Panc1 (cell line): ENCODE results near the gene CLSTN2. TPM values are rescaled to one million over a fixed set of nuclear protein-coding genes. Genes with fewer than 3 reads are reported as not detected.

Experiments
- ATAC-seq: fragments of 200-7000 bp; cut with Tn5 transposase; 2 replicates; pipeline ENCODE4 v1.9.1; 2020; ENCODE audit warnings: mild to moderate bottlenecking, moderate library complexity
- BruUV-seq: library from RNA; stranded (reverse); fragments of 400-500 nt; replicated peaks from 2 replicates; lab custom pipeline; 2021; lab: Mats Ljungman, UMichigan
- CTCF ChIA-PET: fragments of 300-600 bp; sonication (Branson Sonifier 250); formaldehyde crosslinking; loops from one replicate; lab custom pipeline; 2022; ENCODE audit warnings: antibody characterized with exemption; lab: Charles Lee
- POLR2A ChIA-PET: fragments of 300-600 bp; sonication (Branson Sonifier 250); formaldehyde crosslinking; loops from one replicate; lab custom pipeline; 2022; ENCODE audit warnings: antibody characterized with exemption; lab: Charles Lee
- DNase-seq: peaks from one replicate; pipeline ENCODE4 v3.0.0-alpha.2; 2010; ENCODE audit warnings: low read depth, low spot score
- H3K27ac ChIP-seq: 2 replicates; pipeline ENCODE4 v1.5.1; 2011; ENCODE audit warnings: mild to moderate bottlenecking, low read length, inconsistent platforms
- H3K27me3 ChIP-seq: fragments of 200-500 bp; sonication (Bioruptor generic); 2 replicates; pipeline ENCODE4 v1.6.0; 2014; ENCODE audit warnings: low read length, inconsistent platforms; ENCODE audit not compliant: control insufficient read depth, insufficient read depth
- H3K36me3 ChIP-seq: fragments of 200-500 bp; sonication (Bioruptor generic); 2 replicates; pipeline ENCODE4 v1.5.1; 2014; ENCODE audit warnings: inconsistent platforms, mild to moderate bottlenecking, low read length, moderate library complexity; ENCODE audit not compliant: control insufficient read depth, insufficient read depth
- H3K4me1 ChIP-seq: 2 replicates; pipeline ENCODE4 v1.5.1; 2011; ENCODE audit warnings: inconsistent platforms, mild to moderate bottlenecking, low read length, moderate library complexity; ENCODE audit not compliant: control insufficient read depth, insufficient read depth
- H3K4me3 ChIP-seq, 2 experiments: 2 replicates each; pipeline ENCODE4 v1.5.1; 2011 to 2012; ENCODE audit warnings: low read depth in 2 of 2, low read length in 2 of 2, mild to moderate bottlenecking in 2 of 2, inconsistent platforms in 1 of 2, moderate library complexity in 1 of 2
- H3K9me3 ChIP-seq: fragments of 200-500 bp; sonication (Bioruptor generic); 2 replicates; pipeline ENCODE4 v1.5.1; 2014; ENCODE audit warnings: low read depth, mild to moderate bottlenecking, inconsistent platforms, low read length, moderate library complexity; ENCODE audit not compliant: control insufficient read depth, insufficient read depth
- CTCF ChIP-seq: fragments of 450-650 bp; IDR thresholded peaks from 2 replicates; pipeline ENCODE4 v1.5.1; 2017; ENCODE audit warnings: mild to moderate bottlenecking
- POLR2AphosphoS5 ChIP-seq: IDR thresholded peaks from 2 replicates; pipeline ENCODE4 v1.6.1; 2012; ENCODE audit warnings: mild to moderate bottlenecking, low read depth, low read length, moderate library complexity
- REST ChIP-seq, 2 experiments: IDR thresholded peaks; 2 replicates each; pipeline ENCODE4 v1.6.1; 2011 to 2012; ENCODE audit warnings: low read depth in 2 of 2, control low read depth in 1 of 2, low read length in 1 of 2, mild to moderate bottlenecking in 1 of 2, moderate library complexity in 1 of 2; ENCODE audit not compliant: insufficient read depth in 1 of 2
- SIN3A ChIP-seq: IDR thresholded peaks from 2 replicates; pipeline ENCODE4 v1.6.1; 2012; ENCODE audit warnings: low read depth, mild to moderate bottlenecking, low read length, moderate library complexity, borderline replicate concordance; ENCODE audit not compliant: insufficient read depth
- TCF7L2 ChIP-seq: IDR thresholded peaks from 2 replicates; pipeline ENCODE4 v1.6.1; 2011; ENCODE audit warnings: mild to moderate bottlenecking, low read depth, low read length, inconsistent platforms
- in situ Hi-C: cut with HindIII; loops from 2 replicates; pipeline ENCODE4 v1.10.0; 2016; ENCODE audit warnings: low sequenced_read_pairs, low pct_unique_long_range_greater_than_20kb
- intact Hi-C: fragments of 100-400 bp; cut with micrococcal nuclease; formaldehyde crosslinking; loops from one replicate; pipeline ENCODE4 v1.10.0; 2022; ENCODE audit not compliant: unreplicated experiment
- total RNA-seq: library from RNA; stranded (reverse); gene quantifications from one replicate; pipeline ENCODE4 v1.2.1, GENCODE V29; 2021; ENCODE audit not compliant: unreplicated experiment

CLSTN2 gene
- total RNA-seq, 1 experiment from 2014 or later: 0.03 TPM

GRCh38 chr3:140319739-140320138 lies 384.8 kb downstream of the CLSTN2 start:
- no peak for DNase-seq
- no TSS peak for BruUV-seq
- in situ Hi-C loops (no loop called here), intact Hi-C loops (no loop called here)
- no peak for ATAC-seq
- H3K9me3 ChIP-seq: no peaks in the 10 kb centered on the region
- H3K4me1 ChIP-seq: no peaks in the 10 kb centered on the region
- no peaks in the 10 kb centered on the region; the same call in 1 of the 2 replicates for H3K27me3 ChIP-seq
- TF ChIP-seq POLR2AphosphoS5 (no peak), REST (IDR thresholded peaks at IDR 0.05; ENCODE audit: insufficient read depth in 1 of 2, low read depth in 2 of 2, low read length in 1 of 2) (no peak), TCF7L2 (no peak), SIN3A (no peak), CTCF (no peak)
- POLR2A ChIA-PET: no interaction called here
- CTCF ChIA-PET: no interaction called here
- H3K27ac ChIP-seq: no peak overlapping the region
- H3K36me3 ChIP-seq: no peaks in the 10 kb centered on the region
- H3K4me3 ChIP-seq: no peak overlapping the region

GRCh38 chr3:140323561-140323960 lies 388.6 kb downstream of the CLSTN2 start:
- no peaks in the 10 kb centered on the region for H3K4me1 ChIP-seq
- ATAC-seq (no peak), DNase-seq (no peak)
- ChIA-PET POLR2A (no interaction called here), CTCF (no interaction called here)
- no peak overlapping the region for H3K4me3 ChIP-seq
- no peak overlapping the region for H3K27ac ChIP-seq
- in situ Hi-C loops: no loop called here
- peaks cover 5% of the 10 kb centered on the region for H3K27me3 ChIP-seq
- no peaks in the 10 kb centered on the region for H3K36me3 ChIP-seq
- TF ChIP-seq TCF7L2: no peak
- no peak for TF ChIP-seq REST (IDR thresholded peaks at IDR 0.05; ENCODE audit: insufficient read depth in 1 of 2, low read depth in 2 of 2, low read length in 1 of 2)
- TF ChIP-seq CTCF: no peak
- no peak for TF ChIP-seq POLR2AphosphoS5
- no peak for TF ChIP-seq SIN3A
- no peaks in the 10 kb centered on the region for H3K9me3 ChIP-seq
- intact Hi-C loops: no loop called here
- no TSS peak for BruUV-seq
